Mucosa of descending colon (tissue), 3 donors: Measurements from ENCODE around the gene PIGU. TPM values are rescaled to one million over a fixed set of nuclear protein-coding genes. Genes with fewer than 3 reads are reported as not detected.
A peak's percentile ranks its signal among the peaks of the same experiment; 100 is the strongest.
"Not testable (repeated sequence)": the region's sequence is repeated elsewhere in the genome, so short reads cannot be mapped to it uniquely, and the experiment has no call there.

Experiments
- ATAC-seq: fragments of 200-7000 bp; cut with Tn5 transposase; one replicate; pipeline ENCODE4 v1.9.1; 2020; ENCODE audit warnings: mild to moderate bottlenecking, moderate library complexity
- DNase-seq, 3 donors: peaks; one replicate each; pipeline ENCODE4 v3.0.0-alpha.2; 2020
- H3K36me3 ChIP-seq: fragments of 200-600 bp; one replicate; pipeline ENCODE4 v1.8.0; 2021; ENCODE audit warnings: low read depth, mild to moderate bottlenecking
- H3K4me1 ChIP-seq: fragments of 200-600 bp; one replicate; pipeline ENCODE4 v1.8.0; 2021; ENCODE audit warnings: low read depth, mild to moderate bottlenecking
- H3K4me3 ChIP-seq: fragments of 200-600 bp; one replicate; pipeline ENCODE4 v1.8.0; 2021; ENCODE audit warnings: mild to moderate bottlenecking
- H3K9me3 ChIP-seq: fragments of 200-600 bp; one replicate; pipeline ENCODE4 v1.8.0; 2021; ENCODE audit warnings: mild to moderate bottlenecking
- CTCF ChIP-seq: fragments of 200-600 bp; IDR thresholded peaks from one replicate; pipeline ENCODE4 v1.8.0; 2022; ENCODE audit warnings: antibody characterized with exemption, mild to moderate bottlenecking
- intact Hi-C, 2 donors: fragments of 100-400 bp; cut with DNase I in 1 of 2; cut with micrococcal nuclease in 1 of 2; formaldehyde crosslinking; loops; one replicate each; pipeline versions ENCODE4 v1.11.0 to v1.11.1; 2022; cut with DNase I, micrococcal nuclease
- total RNA-seq, 3 donors: library from RNA; stranded (reverse); fragmentation: NEBNext Ultra II Directional in 2 of 3; extraction: Animal tissue kit (Norgen Biotek cat#: 25700) in 2 of 3; gene quantifications; one replicate each; pipeline versions ENCODE4 v1.2.1 to v1.2.4, GENCODE V29; 2021 to 2023
- donor health status: DM: no; HTN: no; CAD: no; lungs with moderate emphysema.
- donor health status: DM: no; HTN: no; CAD: no.
- donor health status: DM: no; HTN: yes; CAD: no.

PIGU gene
- total RNA-seq, 3 donors from 2014 or later, result 14.4 to 26.3 (median 24.3) TPM

- no peak for ATAC-seq
- Histone ChIP-seq H3K4me3 (peak overlapping the region; percentile 62), H3K9me3 (no peaks in the 10 kb centered on the region), H3K4me1 (peaks cover 21% of the 10 kb centered on the region), H3K36me3 (no peaks in the 10 kb centered on the region)
- no peak for DNase-seq
- intact Hi-C loops, result no loop called here
- no peak for TF ChIP-seq CTCF
Observed at GRCh38 chr20:34517114-34517505, 159.8 kb downstream of the PIGU start.

- peaks cover 19% of the 10 kb centered on the region for H3K4me1 ChIP-seq
- intact Hi-C loops, result no loop called here
Observed at GRCh38 chr20:34516247-34517113, 160.4 kb downstream of the PIGU start, which contains the start of gene DYNLRB1. TSS of gene DYNLRB1 (plus strand) at chr20:34516422. CDS start at chr20:34516459, 37 bp downstream.

GRCh38 chr20:34515484-34516246 is 161.2 kb downstream of the PIGU start:
- Histone ChIP-seq H3K4me3 (peak overlapping the region; percentile 62), H3K36me3 (no peaks in the 10 kb centered on the region), H3K4me1 (peaks cover 19% of the 10 kb centered on the region), H3K9me3 (no peaks in the 10 kb centered on the region)
- TF ChIP-seq CTCF, result no peak
- intact Hi-C loops, result no loop called here
- DNase-seq, result peak; percentile 77 to 84 (median 80)
- peak; percentile 83 for ATAC-seq

More at GRCh38 chr20:34516247-34517113, 160.4 kb downstream of the PIGU start, which contains the start of gene DYNLRB1:
- TF ChIP-seq CTCF, result no peak
- DNase-seq (peak; percentile 96 to 98 (median 97)), ATAC-seq (peak; percentile 93)
- Histone ChIP-seq H3K36me3 (no peaks in the 10 kb centered on the region), H3K9me3 (no peaks in the 10 kb centered on the region), H3K4me3 (peak within 1 kb of the TSS; percentile 62)

- TF ChIP-seq CTCF, result no peak
- ATAC-seq (peak; percentile 23), DNase-seq (no peak)
- H3K36me3 ChIP-seq, result no peaks in the 10 kb centered on the region
- H3K4me1 ChIP-seq, result peaks cover 19% of the 10 kb centered on the region
- intact Hi-C loops, result no loop called here
- no peak overlapping the region for H3K4me3 ChIP-seq
- H3K9me3 ChIP-seq, result no peaks in the 10 kb centered on the region
Observed at GRCh38 chr20:34514897-34515483, 161.9 kb downstream of the PIGU start.

- ATAC-seq, DNase-seq, intact Hi-C loops, H3K36me3 ChIP-seq, H3K4me3 ChIP-seq, H3K9me3 ChIP-seq: not testable (repeated sequence)
- H3K4me1 ChIP-seq, result peaks cover 15% of the 10 kb centered on the region
Observed at GRCh38 chr20:34514034-34514433, 162.9 kb downstream of the PIGU start.
